ENCODE data around the gene ATP6V1B1. TPM values are rescaled to one million over a fixed set of nuclear protein-coding genes. Genes with fewer than 3 reads are reported as not detected.

The ATP6V1B1 gene
- polyA plus RNA-seq, 4 donors, result 67.2 to 92.1 (median 80.4) TPM

DNA sequence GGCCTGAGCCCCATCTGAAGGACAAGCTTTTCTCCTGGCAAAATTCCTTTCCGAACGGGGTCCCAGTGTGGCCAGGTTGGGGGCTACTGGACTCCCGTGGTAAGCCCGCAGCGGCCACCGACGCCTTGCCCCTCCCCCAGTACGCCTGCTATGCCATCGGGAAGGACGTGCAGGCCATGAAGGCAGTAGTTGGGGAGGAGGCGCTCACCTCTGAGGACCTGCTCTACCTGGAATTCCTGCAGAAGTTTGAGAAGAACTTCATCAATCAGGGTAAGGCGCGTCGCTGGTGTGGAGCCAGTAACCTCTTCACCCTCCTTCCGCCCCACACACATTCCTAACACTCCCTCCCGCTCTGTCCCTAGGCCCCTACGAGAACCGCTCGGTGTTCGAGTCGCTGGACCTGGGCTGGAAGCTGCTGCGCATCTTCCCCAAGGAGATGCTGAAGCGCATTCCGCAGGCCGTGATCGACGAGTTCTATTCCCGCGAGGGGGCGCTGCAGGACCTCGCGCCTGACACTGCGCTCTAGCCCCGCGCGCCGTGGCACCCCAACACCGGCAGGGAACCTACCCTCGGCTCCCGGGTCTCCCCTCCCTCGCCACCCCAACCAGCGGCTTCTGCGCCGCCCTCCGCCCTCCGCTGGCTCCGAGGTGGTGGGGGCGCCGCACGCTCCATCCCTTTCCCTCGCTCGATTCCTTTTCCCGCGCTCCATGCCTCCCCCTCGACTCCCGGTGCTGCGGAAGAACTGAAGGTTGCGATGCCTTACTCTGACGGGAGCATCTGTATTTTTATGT lies 29.1 kb downstream of the ATP6V1B1 start:
- DNase-seq (ENCODE audit: low read depth in 4 of 4, low spot score in 2 of 4), result no peak

DNA sequence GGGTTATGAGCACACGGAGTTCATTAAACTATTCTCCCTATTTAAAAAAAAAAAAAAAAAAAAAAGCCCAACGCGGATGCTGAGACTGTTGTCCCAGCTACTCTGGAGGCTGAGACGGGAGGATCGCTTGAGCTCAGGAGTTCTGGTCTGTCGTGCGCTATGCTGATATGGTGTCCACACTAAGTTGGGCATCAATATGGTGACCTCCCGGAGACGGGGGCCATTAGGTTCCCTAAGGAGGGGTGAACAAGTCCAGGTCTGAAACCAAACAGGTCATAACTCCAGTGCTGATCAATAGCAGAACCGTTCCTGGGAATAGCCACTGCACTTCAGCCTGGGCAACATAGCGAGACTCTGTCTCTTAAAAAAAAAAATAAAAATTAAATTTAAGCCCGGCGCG lies 29.8 kb downstream of the ATP6V1B1 start:
- no peak for DNase-seq (ENCODE audit: low read depth in 4 of 4, low spot score in 2 of 4)

DNA sequence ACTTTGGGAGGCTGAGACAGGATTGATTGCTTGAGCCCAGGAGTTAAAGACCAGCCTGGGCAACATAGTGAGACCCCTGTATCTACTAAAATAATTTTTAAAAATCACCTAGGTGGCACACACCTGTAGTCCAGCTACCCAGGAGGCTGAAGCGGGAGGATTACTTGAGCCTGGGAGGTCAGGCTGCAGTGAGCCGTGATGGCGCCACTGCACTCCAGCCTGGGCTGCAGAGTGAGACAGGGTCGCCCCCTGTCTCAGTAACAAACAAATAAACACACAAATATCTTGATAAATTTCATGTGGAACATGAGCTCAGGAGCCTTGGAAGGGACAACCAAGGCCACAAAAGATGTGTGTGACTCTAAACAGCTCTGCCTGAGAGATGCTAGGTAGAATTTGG lies 31.0 kb downstream of the ATP6V1B1 start:
- DNase-seq (ENCODE audit: low read depth in 4 of 4, low spot score in 2 of 4), result no peak

DNA sequence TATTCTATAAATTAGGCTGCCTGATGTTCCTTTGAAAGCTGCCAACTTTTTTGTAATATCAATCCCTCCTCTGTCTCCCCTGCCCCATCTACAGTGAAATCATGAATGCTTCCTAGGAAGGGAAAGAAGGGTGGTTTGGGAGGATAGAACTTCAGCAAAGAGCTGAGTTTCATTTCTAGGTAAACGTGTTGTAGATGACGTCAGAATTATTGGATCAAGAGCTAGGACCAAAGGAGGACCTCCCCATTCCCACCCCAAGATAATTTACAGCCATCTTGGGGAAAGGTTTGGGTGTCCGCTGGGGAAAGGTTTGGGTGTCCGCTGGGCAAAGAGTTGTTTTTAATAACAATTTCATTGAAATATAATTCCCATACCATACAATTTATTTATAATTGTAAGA lies 31.5 kb downstream of the ATP6V1B1 start:
- no peak for DNase-seq (ENCODE audit: low read depth in 4 of 4, low spot score in 2 of 4)

DNA sequence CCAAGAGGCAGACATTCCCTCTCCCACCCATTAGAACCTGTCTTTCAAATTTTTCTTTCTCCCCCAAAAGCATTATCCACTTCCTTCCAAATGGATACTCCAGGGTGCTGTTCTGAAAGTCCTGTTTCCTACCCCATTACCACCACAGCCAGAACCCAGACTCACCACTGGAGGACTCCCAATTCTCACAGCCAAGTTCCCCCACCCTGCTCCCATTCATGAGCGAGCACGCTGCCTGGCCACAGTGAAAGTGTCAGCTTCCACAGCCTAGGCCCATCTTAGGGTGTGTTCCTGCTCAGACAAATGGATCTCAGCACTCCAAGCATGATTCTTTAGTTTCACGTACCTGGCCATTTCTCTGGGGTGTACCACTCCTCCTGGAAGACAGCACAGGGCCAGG lies 38.9 kb downstream of the ATP6V1B1 start:
- DNase-seq (ENCODE audit: low read depth in 4 of 4, low spot score in 2 of 4), result no peak

DNA sequence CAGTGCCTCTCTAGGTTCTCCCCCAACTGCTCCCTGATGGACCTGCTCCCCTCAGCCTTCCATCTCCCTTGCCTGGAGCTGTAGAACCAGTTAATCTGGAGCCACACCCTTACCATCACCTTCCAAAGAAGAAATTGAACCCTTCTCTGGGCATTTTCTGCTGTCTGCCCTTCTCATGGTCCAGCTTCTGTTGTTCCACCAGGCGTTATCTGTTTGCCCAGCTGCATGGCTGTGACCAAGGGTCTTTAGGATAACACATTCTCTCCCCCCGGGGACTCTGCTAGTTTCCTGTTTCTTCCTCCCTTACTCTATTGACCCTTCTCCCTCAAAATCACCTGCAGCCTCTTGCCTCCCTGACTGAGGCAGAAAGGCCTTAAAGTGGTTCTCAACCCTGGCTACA lies 39.5 kb downstream of the ATP6V1B1 start:
- no peak for DNase-seq (ENCODE audit: low read depth in 4 of 4, low spot score in 2 of 4)

DNA sequence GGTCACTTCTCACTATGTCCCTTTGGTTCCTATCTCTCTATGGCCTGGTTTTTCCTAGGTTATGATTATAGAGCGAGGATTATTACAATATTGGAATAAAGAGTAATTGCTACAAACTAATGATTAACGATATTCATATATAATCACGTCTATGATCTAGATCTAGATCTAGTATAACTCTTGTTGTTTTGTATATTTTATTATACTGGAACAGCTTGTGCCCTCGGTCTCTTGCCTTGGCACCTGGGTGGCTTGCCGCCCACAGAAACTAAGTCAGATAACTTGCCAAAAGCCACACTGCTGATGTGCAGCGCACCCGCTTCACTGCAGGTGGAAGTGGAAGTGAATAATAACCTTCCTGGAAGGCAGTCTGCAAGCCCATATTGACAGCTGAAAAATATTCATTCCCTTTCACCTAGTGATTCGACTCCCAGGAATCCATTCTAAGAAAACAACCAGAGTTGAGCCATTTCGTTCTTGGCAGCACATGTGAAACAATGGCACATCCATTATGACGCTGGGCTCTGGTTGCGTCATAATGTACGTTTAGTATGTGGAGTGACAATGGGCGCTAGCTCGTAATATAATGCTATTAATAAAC lies 42.0 kb downstream of the ATP6V1B1 start:
- DNase-seq (ENCODE audit: low read depth in 4 of 4, low spot score in 2 of 4), result no peak

DNA sequence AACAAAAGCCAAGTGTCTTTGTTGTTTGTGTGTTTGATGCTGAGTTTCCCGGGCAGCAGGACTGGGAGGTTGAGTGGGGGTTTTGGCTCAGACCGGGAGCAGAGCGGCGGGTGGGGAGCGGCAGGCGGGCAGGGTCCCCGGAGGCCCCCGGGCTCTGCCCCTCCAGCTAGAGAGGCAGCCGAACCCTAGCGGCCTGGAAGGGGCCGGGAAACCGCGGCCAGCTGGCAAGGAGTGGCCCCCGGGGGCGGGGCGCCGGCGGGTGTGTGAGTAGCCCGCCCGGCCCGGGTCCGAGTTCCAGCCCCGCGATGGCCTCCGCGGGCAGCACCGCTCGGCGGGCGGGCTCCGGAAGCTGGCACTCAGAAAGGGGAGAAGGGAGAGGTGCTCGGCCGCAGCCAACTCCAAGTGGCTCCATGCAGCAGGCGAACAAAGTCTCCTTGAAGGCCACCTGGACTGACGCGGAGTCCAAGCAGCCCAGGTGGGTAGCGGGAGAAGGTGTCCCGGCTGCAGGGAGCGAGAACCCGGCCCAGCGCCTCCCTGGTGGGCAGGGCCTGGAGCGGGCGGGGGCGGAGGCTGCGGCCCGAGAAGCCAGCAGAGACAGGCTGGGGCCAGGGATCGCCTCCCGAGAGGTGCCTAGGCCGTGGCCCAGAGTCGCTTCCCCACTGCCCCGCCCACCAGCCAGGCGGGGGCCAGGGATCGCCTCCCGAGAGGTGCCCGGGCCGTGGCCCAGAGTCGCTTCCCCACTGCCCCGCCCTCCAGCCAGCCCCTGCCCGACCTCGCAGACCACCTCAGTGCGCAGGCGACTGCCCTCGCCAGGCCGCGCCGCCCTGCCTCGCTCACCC lies 42.9 kb downstream of the ATP6V1B1 start, which contains the start of gene ANKRD53:
Gene ANKRD53, plus strand, starts transcription at position 290 of the 839 bp plus-strand sequence. Its CDS starts 16 bp downstream, at position 306.
- DNase-seq (ENCODE audit: low read depth in 4 of 4, low spot score in 2 of 4), result no peak

DNA sequence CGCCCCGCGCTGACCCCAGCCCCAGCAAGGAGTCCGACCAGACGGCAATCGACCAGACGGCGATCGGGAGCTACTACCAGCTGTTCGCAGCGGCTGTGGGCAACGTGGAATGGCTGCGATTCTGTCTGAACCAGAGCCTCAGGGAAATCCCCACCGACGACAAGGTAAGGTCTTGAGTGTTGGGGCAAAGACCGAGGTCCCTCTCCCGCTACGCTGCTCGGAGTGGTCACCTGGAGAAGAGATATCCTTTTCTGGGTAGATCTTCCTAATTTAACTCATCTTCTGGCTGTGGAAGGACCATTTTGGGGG lies 43.4 kb downstream of the ATP6V1B1 start:
- DNase-seq (ENCODE audit: low read depth in 4 of 4, low spot score in 2 of 4), result no peak

DNA sequence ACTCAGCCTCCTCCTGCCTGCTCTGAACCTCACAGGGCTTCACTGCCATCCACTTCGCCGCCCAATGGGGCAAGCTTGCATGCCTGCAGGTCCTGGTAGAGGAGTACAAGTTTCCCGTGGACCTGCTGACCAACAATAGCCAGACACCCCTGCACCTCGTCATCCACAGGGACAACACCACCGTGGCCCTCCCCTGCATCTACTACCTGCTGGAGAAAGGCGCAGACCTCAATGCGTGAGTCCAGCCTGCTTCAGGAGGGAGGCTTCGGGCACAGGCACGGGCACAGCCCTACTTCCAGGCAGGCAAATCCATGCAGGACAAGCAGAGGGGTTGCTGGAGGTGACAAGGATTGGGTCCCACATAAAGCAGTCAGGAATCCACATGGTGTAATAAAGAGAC lies 43.9 kb downstream of the ATP6V1B1 start:
- DNase-seq (ENCODE audit: low read depth in 4 of 4, low spot score in 2 of 4), result no peak

DNA sequence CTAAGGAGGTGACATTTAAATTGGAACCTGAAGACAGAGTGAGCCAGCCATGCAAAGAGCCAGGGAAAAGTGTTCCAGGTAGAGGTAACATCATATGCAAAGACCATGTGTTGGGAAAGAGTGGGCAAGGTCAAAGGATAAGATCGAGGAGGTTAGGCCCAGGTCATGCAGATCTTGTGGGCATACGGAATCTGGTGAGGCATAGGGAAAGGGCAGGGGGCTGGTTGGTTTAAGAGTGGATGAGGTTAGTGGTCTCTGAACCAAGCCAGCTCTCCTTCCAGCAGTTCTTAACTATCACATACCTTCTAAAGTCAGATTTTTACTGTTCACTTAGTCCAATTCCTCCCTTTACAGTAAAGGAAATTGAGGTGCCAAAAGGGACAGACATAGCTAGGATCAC lies 45.7 kb downstream of the ATP6V1B1 start:
- no peak for DNase-seq (ENCODE audit: low read depth in 4 of 4, low spot score in 2 of 4)

DNA sequence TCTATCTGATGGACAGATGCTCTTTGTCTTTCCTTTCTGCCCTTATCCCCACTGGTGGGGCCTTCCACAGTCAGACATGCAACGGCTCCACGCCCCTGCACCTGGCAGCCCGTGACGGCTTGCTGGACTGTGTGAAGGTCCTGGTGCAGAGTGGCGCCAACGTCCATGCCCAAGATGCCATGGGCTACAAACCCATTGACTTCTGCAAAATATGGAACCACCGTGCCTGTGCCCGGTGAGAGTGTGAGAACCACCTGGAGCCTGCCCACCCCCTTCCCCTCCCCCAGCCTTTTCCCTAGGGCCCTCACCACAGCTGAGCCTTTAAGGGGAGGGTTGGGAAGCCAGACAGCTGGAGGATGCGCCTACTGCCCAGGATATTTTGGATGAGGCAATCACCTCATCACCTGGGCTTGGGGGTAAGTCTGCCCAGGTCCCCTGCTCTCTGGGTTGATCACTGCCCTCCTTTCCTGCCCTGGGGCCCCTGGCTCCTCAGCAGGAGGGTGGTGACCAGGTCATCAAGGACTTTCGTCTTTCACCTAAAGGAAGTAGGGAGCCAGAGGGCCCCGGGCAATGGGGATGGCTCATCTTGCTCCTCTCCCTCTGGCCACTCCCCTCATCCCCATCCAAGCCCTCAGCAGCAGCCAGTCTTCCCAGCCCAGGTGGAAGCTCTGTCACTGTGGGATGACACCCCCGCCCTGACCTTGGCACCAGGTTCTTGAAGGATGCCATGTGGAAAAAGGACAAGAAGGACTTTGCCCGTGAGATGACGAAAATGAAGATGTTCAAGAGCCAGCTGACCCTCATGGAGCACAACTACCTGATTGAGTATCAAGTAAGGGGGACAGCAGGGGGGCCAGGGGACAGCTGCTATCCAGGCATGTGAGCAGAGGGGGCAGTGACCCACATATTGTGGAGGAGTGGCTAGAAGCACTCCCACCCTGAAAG lies 46.4 kb downstream of the ATP6V1B1 start:
- no peak for DNase-seq (ENCODE audit: low read depth in 4 of 4, low spot score in 2 of 4)

DNA sequence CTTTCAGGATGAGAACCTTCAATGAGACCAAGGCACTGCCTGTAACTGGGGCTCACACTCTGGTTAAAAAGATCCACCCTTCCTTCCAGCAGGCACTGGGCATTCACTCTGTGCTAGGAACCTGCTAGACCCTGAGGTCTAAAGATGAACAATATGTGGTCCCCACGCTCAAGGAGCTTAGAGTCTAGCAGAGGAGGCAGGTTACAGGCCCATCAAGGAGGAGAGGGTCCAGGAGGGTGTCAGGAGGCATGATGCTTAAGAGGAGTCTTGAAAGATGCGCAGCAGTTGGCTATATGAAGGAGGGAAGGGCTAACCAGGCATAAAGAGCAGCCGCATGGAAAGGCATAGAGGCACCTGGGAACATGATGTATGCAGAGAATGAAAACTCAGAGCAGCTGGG lies 47.3 kb downstream of the ATP6V1B1 start:
- no peak for DNase-seq (ENCODE audit: low read depth in 4 of 4, low spot score in 2 of 4)

DNA sequence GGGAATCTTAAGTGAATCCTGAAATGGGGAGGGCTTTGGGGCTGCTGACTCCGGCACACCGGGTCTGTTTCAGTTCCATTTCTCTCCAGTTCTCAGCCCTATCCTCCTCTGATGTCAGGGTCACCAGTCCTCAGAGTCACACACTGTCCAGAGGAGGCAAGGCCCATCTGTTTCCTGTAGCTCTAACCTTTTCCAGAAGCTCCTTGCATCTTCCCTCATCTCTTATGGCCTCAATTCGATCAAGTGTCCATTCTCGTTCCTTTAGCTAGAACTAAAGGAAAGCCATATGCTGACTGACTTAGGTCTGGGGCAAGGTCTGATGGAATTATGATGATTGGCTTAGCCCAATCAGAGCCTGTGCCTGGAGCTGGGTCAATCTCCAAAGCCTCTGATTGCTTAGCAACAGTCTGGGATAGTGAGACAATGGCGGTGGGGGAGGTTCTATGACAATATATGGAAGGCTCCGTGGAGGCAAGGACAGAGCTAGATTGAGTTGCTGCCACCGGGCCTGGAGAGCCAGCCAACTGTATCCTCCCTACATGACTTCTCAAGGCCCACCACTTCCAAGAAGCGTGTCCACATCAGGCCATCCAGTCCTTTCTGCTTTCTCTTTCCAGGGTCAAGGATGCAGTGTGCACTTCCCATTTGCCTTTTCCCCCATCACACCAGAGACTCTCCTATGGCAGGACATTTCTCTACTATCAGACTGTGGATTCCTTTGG lies 48.0 kb downstream of the ATP6V1B1 start:
- no peak for DNase-seq (ENCODE audit: low read depth in 4 of 4, low spot score in 2 of 4)

DNA sequence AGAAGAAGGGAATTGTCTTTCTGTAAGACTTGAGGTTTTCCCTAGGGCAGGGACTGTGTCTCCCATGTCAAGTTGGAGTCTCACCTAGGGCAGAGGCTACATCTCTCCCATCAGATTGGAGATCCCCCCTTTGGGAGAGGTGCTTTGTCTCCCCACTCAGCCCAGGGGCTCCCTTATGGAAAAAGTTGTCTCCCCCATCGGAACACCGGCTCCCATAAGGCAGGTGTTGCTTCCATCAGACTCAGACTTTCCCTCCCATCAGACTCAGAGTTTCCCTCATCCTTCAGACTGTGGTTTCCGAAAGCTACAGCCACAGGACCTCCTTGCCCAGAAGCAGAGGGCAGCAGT lies 48.5 kb downstream of the ATP6V1B1 start:
- DNase-seq (ENCODE audit: low read depth in 4 of 4, low spot score in 2 of 4), result no peak

DNA sequence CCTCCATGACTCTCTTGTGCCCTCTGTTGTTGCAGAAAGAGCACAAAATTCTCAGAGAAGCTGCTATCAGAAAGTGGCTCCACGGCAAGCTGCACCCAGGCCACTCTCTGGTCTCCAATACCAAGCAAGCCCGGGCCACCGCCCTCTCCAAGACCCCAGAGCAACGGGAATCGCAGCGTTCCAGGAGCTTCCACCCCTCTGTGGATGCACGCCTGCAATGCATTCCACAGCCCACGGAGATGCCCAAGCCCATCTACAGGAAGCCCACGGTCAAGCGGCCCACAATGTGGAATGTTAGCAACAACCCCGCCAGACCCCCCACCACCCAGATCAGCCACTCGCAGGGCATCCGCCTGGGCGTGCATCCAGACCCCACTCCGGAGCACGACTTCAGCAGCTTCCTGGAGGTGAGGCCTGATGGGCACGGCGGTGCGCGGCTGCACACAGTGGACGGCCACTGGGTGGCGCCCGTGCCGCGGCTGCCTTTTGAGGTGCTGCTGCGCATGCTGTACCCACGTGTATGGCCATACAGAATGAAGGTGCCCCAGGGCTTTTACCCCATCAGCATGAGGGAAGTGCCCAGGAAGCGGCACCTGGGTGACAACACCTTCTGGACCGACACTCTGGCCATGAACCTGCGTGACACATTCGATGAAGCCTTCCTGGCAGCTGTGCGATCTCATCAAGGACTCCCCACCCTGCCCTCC lies 49.0 kb downstream of the ATP6V1B1 start:
- DNase-seq (ENCODE audit: low read depth in 4 of 4, low spot score in 2 of 4), result no peak

DNA sequence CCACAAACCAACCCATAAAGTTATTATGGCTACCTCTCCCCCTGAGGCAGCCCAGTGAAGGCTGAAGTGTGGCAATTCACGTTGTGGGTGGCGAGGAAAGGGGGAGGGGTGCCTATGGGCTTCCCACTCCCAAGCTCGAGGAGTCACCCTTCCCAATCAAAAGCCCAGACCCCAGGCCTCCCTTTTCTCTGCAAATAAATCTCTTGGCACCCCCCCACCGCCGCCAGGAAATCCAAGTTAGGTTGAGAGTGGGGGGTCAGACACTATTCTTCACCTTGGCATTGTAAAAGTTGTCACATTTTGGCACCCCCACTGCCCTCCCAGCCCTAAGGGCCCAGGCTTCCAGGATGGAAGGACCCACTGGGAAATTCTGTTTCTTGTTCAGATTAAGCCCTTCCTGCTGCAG lies 49.6 kb downstream of the ATP6V1B1 start:
- DNase-seq (ENCODE audit: low read depth in 4 of 4, low spot score in 2 of 4), result no peak

DNA sequence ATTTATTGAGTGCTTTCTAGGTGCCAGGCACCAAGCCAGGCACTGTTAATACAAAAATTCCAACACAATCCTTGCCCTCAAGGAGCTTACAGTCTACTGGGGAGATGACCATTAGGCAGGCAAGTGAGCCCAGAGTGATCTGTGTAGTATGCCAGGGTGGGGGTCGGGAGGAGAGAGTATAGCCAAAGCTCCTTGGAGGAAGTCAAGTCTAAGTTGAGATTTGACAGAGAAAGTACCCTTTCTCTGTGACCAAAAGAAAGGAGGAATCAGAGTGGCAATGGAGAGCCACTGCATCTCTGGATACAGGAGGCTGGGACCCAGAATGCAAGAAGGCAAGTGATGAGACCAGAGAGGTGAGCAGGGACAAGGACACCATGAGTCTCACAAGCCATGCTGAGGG lies 50.3 kb downstream of the ATP6V1B1 start:
- DNase-seq (ENCODE audit: low read depth in 4 of 4, low spot score in 2 of 4), result no peak

DNA sequence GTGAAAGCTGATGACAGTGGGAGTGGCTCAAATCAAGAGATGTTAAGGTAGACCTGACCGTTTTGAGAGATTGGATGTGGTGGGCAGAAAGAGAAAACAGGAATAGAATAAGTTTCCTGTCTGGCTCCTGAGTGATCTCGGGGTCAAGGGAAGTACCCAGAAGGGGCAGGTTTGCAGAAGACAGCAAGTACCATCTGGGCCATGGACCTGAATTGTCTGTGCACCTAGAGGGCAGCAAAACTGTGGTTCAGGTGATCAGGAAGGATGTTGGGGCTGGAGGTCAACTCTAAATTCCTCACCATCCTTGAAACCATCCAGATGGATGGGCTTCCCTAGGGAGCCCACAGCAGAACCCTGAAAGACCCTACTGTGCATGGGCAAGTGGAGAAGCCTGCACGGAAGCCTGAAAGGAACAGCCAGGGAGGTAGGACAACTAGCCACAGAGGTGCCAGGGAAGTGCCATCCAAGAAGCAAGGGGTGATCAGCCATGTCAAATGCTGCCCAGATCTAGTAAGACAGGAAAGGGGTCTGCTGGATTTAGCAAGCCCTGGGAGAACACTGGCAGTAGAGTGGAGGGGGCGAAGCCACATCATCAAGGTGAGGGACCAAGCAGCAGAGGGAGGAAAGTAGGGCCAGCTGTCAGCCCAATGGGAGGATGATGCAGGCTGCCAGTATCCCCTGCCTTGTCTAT lies 50.9 kb downstream of the ATP6V1B1 start:
- DNase-seq (ENCODE audit: low read depth in 4 of 4, low spot score in 2 of 4), result no peak

Measured in left renal cortex interstitium (tissue), 4 donors.